Natural killer cell (primary cell): ENCODE results near the gene TSC22D1. TPM values are rescaled to one million over a fixed set of nuclear protein-coding genes. Genes with fewer than 3 reads are reported as not detected.

Source experiments
- ATAC-seq, 3 donors: fragments of 150-1000 bp in 2 of 3; fragments of 200-7000 bp in 1 of 3; cut with Tn5 transposase; 1 replicate in 1 of 3; 2 replicates in 2 of 3; pipeline ENCODE4 v1.10.0; 2021; ENCODE audit warnings: mild to moderate bottlenecking in 2 of 3, moderate library complexity in 2 of 3
- DNase-seq, 2 donors: peaks; one replicate each; pipeline versions ENCODE4 v3.0.0 to v3.0.0-alpha.2; 2013 to 2021; ENCODE audit warnings: mixed read lengths in 1 of 2
- H3K27ac ChIP-seq: one replicate; pipeline ENCODE4 v1.5.1; 2013; ENCODE audit warnings: mild to moderate bottlenecking, low read length
- H3K27me3 ChIP-seq: one replicate; pipeline ENCODE4 v1.6.1; 2013; ENCODE audit warnings: low read length; ENCODE audit not compliant: control insufficient read depth, insufficient read depth
- H3K36me3 ChIP-seq: one replicate; pipeline ENCODE4 v1.6.1; 2013; ENCODE audit warnings: low read length; ENCODE audit not compliant: control insufficient read depth, insufficient read depth
- H3K4me1 ChIP-seq: one replicate; pipeline ENCODE4 v1.6.1; 2013; ENCODE audit warnings: low read length; ENCODE audit not compliant: control insufficient read depth, insufficient read depth
- H3K4me3 ChIP-seq: one replicate; pipeline ENCODE4 v1.5.1; 2013; ENCODE audit warnings: low read length
- H3K9me3 ChIP-seq: one replicate; pipeline ENCODE4 v1.6.1; 2013; ENCODE audit warnings: low read length; ENCODE audit not compliant: control insufficient read depth, insufficient read depth
- H3K27ac Mint-ChIP-seq, 2 donors: one replicate each; pipeline ENCODE4 v1.8.0; 2022; ENCODE audit warnings: mild to moderate bottlenecking in 2 of 2, mixed read lengths in 2 of 2, moderate library complexity in 1 of 2
- H3K27me3 Mint-ChIP-seq, 2 donors: one replicate each; pipeline ENCODE4 v1.8.0; 2022; ENCODE audit warnings: low read depth in 2 of 2, mixed read lengths in 2 of 2
- H3K36me3 Mint-ChIP-seq: one replicate; pipeline ENCODE4 v1.8.0; 2022; ENCODE audit warnings: mixed read lengths
- H3K4me1 Mint-ChIP-seq, 2 donors: one replicate each; pipeline ENCODE4 v1.8.0; 2022; ENCODE audit warnings: mixed read lengths in 2 of 2
- H3K4me3 Mint-ChIP-seq: one replicate; pipeline ENCODE4 v1.8.0; 2022; ENCODE audit warnings: mild to moderate bottlenecking, moderate library complexity, mixed read lengths
- H3K9me3 Mint-ChIP-seq, 2 donors: one replicate each; pipeline ENCODE4 v1.8.0; 2022; ENCODE audit warnings: mixed read lengths in 2 of 2
- WGBS: methylation state at CpG from one replicate; pipeline ENCODE4 v1.1.7; 2013; ENCODE audit warnings: missing lambda C conversion rate; ENCODE audit not compliant: insufficient coverage; 5-methylcytosine and 5-hydroxymethylcytosine counted together
- intact Hi-C: fragments of 100-400 bp; cut with micrococcal nuclease; formaldehyde crosslinking; loops from one replicate; pipeline ENCODE4 v1.14.2; 2022
- total RNA-seq, 4 donors: library from RNA; stranded (reverse); fragments of 120-200 nt in 1 of 4; gene quantifications; one replicate each; pipeline versions ENCODE4 v1.2.3 to v1.2.4, GENCODE V29; 2013 to 2022
- TF ChIP-seq, protein P1 (sequence below): fragments of 200-600 bp; IDR thresholded peaks from one replicate; pipeline ENCODE4 v1.8.0; 2022; ENCODE audit warnings: antibody characterized with exemption

Gene TSC22D1
- total RNA-seq, 3 donors from 2014 or later (not counting 1 experiment from before 2014, with no cell fraction given) = 44.3 to 54.4 (median 44.6) TPM

DNA sequence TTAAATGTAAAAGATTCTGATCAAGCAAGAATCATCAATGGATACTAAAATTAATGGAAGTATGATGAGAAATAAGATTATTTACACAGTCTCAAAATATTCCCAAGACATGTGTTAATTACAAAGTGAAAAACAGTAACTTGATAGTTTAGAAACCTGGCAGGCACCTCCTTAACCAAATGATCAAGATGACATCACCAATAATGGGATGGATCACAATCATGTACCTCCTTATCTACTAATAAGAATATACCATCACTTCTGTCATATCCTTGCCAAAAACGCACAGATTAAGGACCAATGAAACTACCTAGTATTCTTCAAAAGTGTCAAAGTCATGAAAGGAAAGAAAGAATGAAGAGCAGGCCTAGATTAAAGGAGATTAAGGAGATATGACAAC lies 30.0 kb downstream of the TSC22D1 start:
- Histone ChIP-seq H3K4me1 (no peaks in the 10 kb centered on the region), H3K27me3 (no peaks in the 10 kb centered on the region), H3K36me3 (no peaks in the 10 kb centered on the region), H3K4me3 (no peak overlapping the region), H3K9me3 (no peaks in the 10 kb centered on the region), H3K27ac (no peak overlapping the region)
- Mint-ChIP-seq H3K4me3 (no peak overlapping the region), H3K9me3 (no peaks in the 10 kb centered on the region), H3K27ac (no peak overlapping the region), H3K36me3 (no peaks in the 10 kb centered on the region), H3K4me1 (no peaks in the 10 kb centered on the region), H3K27me3 (no peaks in the 10 kb centered on the region)
- DNase-seq (no peak), ATAC-seq (no peak)
- TF ChIP-seq, protein P1, sequence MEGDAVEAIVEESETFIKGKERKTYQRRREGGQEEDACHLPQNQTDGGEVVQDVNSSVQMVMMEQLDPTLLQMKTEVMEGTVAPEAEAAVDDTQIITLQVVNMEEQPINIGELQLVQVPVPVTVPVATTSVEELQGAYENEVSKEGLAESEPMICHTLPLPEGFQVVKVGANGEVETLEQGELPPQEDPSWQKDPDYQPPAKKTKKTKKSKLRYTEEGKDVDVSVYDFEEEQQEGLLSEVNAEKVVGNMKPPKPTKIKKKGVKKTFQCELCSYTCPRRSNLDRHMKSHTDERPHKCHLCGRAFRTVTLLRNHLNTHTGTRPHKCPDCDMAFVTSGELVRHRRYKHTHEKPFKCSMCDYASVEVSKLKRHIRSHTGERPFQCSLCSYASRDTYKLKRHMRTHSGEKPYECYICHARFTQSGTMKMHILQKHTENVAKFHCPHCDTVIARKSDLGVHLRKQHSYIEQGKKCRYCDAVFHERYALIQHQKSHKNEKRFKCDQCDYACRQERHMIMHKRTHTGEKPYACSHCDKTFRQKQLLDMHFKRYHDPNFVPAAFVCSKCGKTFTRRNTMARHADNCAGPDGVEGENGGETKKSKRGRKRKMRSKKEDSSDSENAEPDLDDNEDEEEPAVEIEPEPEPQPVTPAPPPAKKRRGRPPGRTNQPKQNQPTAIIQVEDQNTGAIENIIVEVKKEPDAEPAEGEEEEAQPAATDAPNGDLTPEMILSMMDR = no peak
- WGBS = no CpG with 5 or more reads among the region's 1 CpG
- intact Hi-C loops = no loop called here

- H3K4me1 Mint-ChIP-seq = no peaks in the 10 kb centered on the region
- Histone ChIP-seq H3K4me3 (no peak overlapping the region), H3K27me3 (no peaks in the 10 kb centered on the region), H3K36me3 (peaks cover 13% of the 10 kb centered on the region), H3K9me3 (no peaks in the 10 kb centered on the region), H3K27ac (no peak overlapping the region), H3K4me1 (no peaks in the 10 kb centered on the region)
- DNase-seq (no peak), ATAC-seq (no peak)
- no peaks in the 10 kb centered on the region for H3K27me3 Mint-ChIP-seq
- H3K36me3 Mint-ChIP-seq = no peaks in the 10 kb centered on the region
- no peaks in the 10 kb centered on the region for H3K9me3 Mint-ChIP-seq
- TF ChIP-seq, protein P1 = no peak
- no peak overlapping the region for H3K27ac Mint-ChIP-seq
- intact Hi-C loops = no loop called here
- 90% methylated on average over 2 of the region's 3 CpGs for WGBS
- H3K4me3 Mint-ChIP-seq = no peak overlapping the region
Measured at GRCh38 chr13:44543369-44543768, 32.8 kb downstream of the TSC22D1 start.

GRCh38 chr13:44542361-44542760 lies 33.8 kb downstream of the TSC22D1 start:
- Histone ChIP-seq H3K4me3 (no peak overlapping the region), H3K4me1 (no peaks in the 10 kb centered on the region), H3K36me3 (peaks cover 13% of the 10 kb centered on the region), H3K27me3 (no peaks in the 10 kb centered on the region), H3K9me3 (no peaks in the 10 kb centered on the region), H3K27ac (no peak overlapping the region)
- no peak overlapping the region for H3K4me3 Mint-ChIP-seq
- 65% methylated on average over 2 of the region's 3 CpGs for WGBS
- H3K27ac Mint-ChIP-seq = no peak overlapping the region
- H3K9me3 Mint-ChIP-seq = no peaks in the 10 kb centered on the region
- no peaks in the 10 kb centered on the region for H3K36me3 Mint-ChIP-seq
- no peaks in the 10 kb centered on the region for H3K4me1 Mint-ChIP-seq
- intact Hi-C loops = no loop called here
- H3K27me3 Mint-ChIP-seq = no peaks in the 10 kb centered on the region
- no peak for DNase-seq
- TF ChIP-seq, protein P1 = no peak
- no peak for ATAC-seq

- Mint-ChIP-seq H3K4me1 (no peaks in the 10 kb centered on the region), H3K4me3 (no peak overlapping the region), H3K9me3 (no peaks in the 10 kb centered on the region), H3K27ac (no peak overlapping the region), H3K36me3 (no peaks in the 10 kb centered on the region), H3K27me3 (no peaks in the 10 kb centered on the region)
- intact Hi-C loops = no loop called here
- WGBS = no CpG with 5 or more reads among the region's 1 CpG
- H3K4me3 ChIP-seq = no peak overlapping the region
- no peak overlapping the region for H3K27ac ChIP-seq
- no peaks in the 10 kb centered on the region for H3K4me1 ChIP-seq
- ATAC-seq (no peak), DNase-seq (no peak)
- H3K27me3 ChIP-seq = no peaks in the 10 kb centered on the region
- no peaks in the 10 kb centered on the region for H3K9me3 ChIP-seq
- H3K36me3 ChIP-seq = peaks cover 13% of the 10 kb centered on the region
- TF ChIP-seq, protein P1 = no peak
Measured at GRCh38 chr13:44541601-44542000, 34.5 kb downstream of the TSC22D1 start.
